Activated naive CD8-positive, alpha-beta T cell treated with anti-CD3 and anti-CD28 coated beads, Interleukin-2, amount 10 ng/mL, durations not matched to agents 7 days and 5 days (primary cell): ENCODE results near the gene TRIM52. TPM values are rescaled to one million over a fixed set of nuclear protein-coding genes. Genes with fewer than 3 reads are reported as not detected.

Experiments used
- ATAC-seq: fragments of 150-1000 bp; cut with Tn5 transposase; one replicate; pipeline ENCODE4 v1.10.0; 2021; ENCODE audit warnings: low read depth, moderate library complexity
- POLR2A ChIA-PET: fragments of 350-600 bp; sonication (Branson Sonifier 250); formaldehyde crosslinking; loops from one replicate; lab custom pipeline; 2021; ENCODE audit warnings: antibody characterized with exemption; lab: Charles Lee
- DNase-seq: peaks from one replicate; pipeline ENCODE4 v3.0.0; 2021
- H3K27ac Mint-ChIP-seq: one replicate; pipeline ENCODE4 v1.8.0; 2022; ENCODE audit warnings: mild to moderate bottlenecking, mixed read lengths
- H3K27me3 Mint-ChIP-seq: one replicate; pipeline ENCODE4 v1.8.0; 2022; ENCODE audit warnings: mild to moderate bottlenecking, moderate library complexity, mixed read lengths
- H3K36me3 Mint-ChIP-seq: one replicate; pipeline ENCODE4 v1.8.0; 2021; ENCODE audit warnings: mild to moderate bottlenecking, mixed read lengths
- H3K4me1 Mint-ChIP-seq: one replicate; pipeline ENCODE4 v1.8.0; 2021; ENCODE audit warnings: mixed read lengths
- H3K4me3 Mint-ChIP-seq: one replicate; pipeline ENCODE4 v1.8.0; 2022; ENCODE audit warnings: mild to moderate bottlenecking, moderate library complexity, mixed read lengths
- H3K9me3 Mint-ChIP-seq: one replicate; pipeline ENCODE4 v1.8.0; 2021; ENCODE audit warnings: mixed read lengths
- total RNA-seq, 2 experiments: library from RNA; stranded (reverse); gene quantifications; one replicate each; pipeline ENCODE4 v1.2.3, GENCODE V29; 2021

TRIM52 gene
- total RNA-seq, 2 experiments from 2014 or later: 43.0 to 43.5 TPM

GRCh38 chr5:181223058-181223728 is 37.8 kb downstream of the TRIM52 start, which contains the start of gene TRIM41:
Gene TRIM41 (plus strand): TSS chr5:181223281. CDS start chr5:181224000, 719 bp downstream.
- ATAC-seq: peak; percentile 63
- H3K9me3 Mint-ChIP-seq: no peaks in the 10 kb centered on the region
- DNase-seq: peak; percentile 96
- H3K36me3 Mint-ChIP-seq: peaks cover 7% of the 10 kb centered on the region
- H3K27ac Mint-ChIP-seq: peak within 1 kb of the TSS; percentile 99
- POLR2A ChIA-PET: interaction anchor here (0.6 to 6.8 kb wide), 12 partner anchors 12 to 413 kb away, joined by 3 to 98 read pairs (median 18); partner anchors contain the start of genes RACK1, TRIM52 and TRIM7
- peaks cover 3% of the 10 kb centered on the region for H3K27me3 Mint-ChIP-seq
- peak within 1 kb of the TSS; percentile 87 for H3K4me3 Mint-ChIP-seq
- peaks cover 51% of the 10 kb centered on the region for H3K4me1 Mint-ChIP-seq

- no peak for DNase-seq
- H3K36me3 Mint-ChIP-seq: peaks cover 9% of the 10 kb centered on the region
- peaks cover 3% of the 10 kb centered on the region for H3K27me3 Mint-ChIP-seq
- H3K4me3 Mint-ChIP-seq: peak overlapping the region; percentile 87
- POLR2A ChIA-PET: interaction anchor here (1.0 to 6.8 kb wide), 9 partner anchors 13 to 419 kb away, joined by 3 to 98 read pairs (median 52); partner anchors contain the start of genes RACK1, TRIM52 and TRIM7
- peaks cover 57% of the 10 kb centered on the region for H3K4me1 Mint-ChIP-seq
- ATAC-seq: no peak
- peak overlapping the region; percentile 99 for H3K27ac Mint-ChIP-seq
- no peaks in the 10 kb centered on the region for H3K9me3 Mint-ChIP-seq
Observed at GRCh38 chr5:181222630-181223057, 38.3 kb downstream of the TRIM52 start.

- Mint-ChIP-seq H3K27me3 (peaks cover 3% of the 10 kb centered on the region), H3K9me3 (no peaks in the 10 kb centered on the region), H3K36me3 (peaks cover 9% of the 10 kb centered on the region), H3K4me3 (peak overlapping the region; percentile 87), H3K27ac (peak overlapping the region; percentile 99), H3K4me1 (peaks cover 58% of the 10 kb centered on the region)
- ATAC-seq: peak; percentile 19
- DNase-seq: peak; percentile 97
- POLR2A ChIA-PET: interaction anchor here (1.0 to 6.8 kb wide), 10 partner anchors 13 to 418 kb away, joined by 3 to 98 read pairs (median 36); partner anchors contain the start of genes RACK1, TRIM52 and TRIM7
Observed at GRCh38 chr5:181221792-181222629, 38.9 kb downstream of the TRIM52 start.

GRCh38 chr5:181221105-181221791 is 39.7 kb downstream of the TRIM52 start:
- H3K36me3 Mint-ChIP-seq: peaks cover 9% of the 10 kb centered on the region
- H3K4me3 Mint-ChIP-seq: peak overlapping the region; percentile 87
- H3K4me1 Mint-ChIP-seq: peaks cover 57% of the 10 kb centered on the region
- no peak for ATAC-seq
- peak; percentile 73 for DNase-seq
- POLR2A ChIA-PET: interaction anchor here (1.1 to 6.8 kb wide), 10 partner anchors 14 to 40 kb away, joined by 5 to 98 read pairs (median 36); partner anchors contain the start of genes RACK1, TRIM52 and TRIM7
- peak overlapping the region; percentile 99 for H3K27ac Mint-ChIP-seq
- peaks cover 3% of the 10 kb centered on the region for H3K27me3 Mint-ChIP-seq
- no peaks in the 10 kb centered on the region for H3K9me3 Mint-ChIP-seq

- Mint-ChIP-seq H3K9me3 (no peaks in the 10 kb centered on the region), H3K4me1 (peaks cover 52% of the 10 kb centered on the region), H3K36me3 (peaks cover 7% of the 10 kb centered on the region), H3K4me3 (peak overlapping the region; percentile 87), H3K27me3 (peaks cover 3% of the 10 kb centered on the region), H3K27ac (peak overlapping the region; percentile 42)
- no peak for ATAC-seq
- no peak for DNase-seq
- POLR2A ChIA-PET: interaction anchor here (1.1 to 1.2 kb wide), 2 partner anchors 23 to 28 kb away, joined by 5 to 7 read pairs; no protein-coding TSS in a partner anchor
Observed at GRCh38 chr5:181220178-181220515, 40.8 kb downstream of the TRIM52 start.

- peaks cover 47% of the 10 kb centered on the region for H3K4me1 Mint-ChIP-seq
- DNase-seq: no peak
- peak overlapping the region; percentile 59 for H3K4me3 Mint-ChIP-seq
- H3K9me3 Mint-ChIP-seq: no peaks in the 10 kb centered on the region
- peaks cover 3% of the 10 kb centered on the region for H3K27me3 Mint-ChIP-seq
- peaks cover 7% of the 10 kb centered on the region for H3K36me3 Mint-ChIP-seq
- H3K27ac Mint-ChIP-seq: peak overlapping the region; percentile 42
- no peak for ATAC-seq
- POLR2A ChIA-PET: interaction anchor here (1.1 to 1.2 kb wide), 2 partner anchors 23 to 27 kb away, joined by 5 to 7 read pairs; no protein-coding TSS in a partner anchor
Observed at GRCh38 chr5:181219262-181220177, 41.4 kb downstream of the TRIM52 start.

GRCh38 chr5:181218795-181219124 is 42.2 kb downstream of the TRIM52 start:
- POLR2A ChIA-PET: no interaction called here
- peak overlapping the region; percentile 99 for H3K4me3 Mint-ChIP-seq
- H3K36me3 Mint-ChIP-seq: peaks cover 4% of the 10 kb centered on the region
- no peaks in the 10 kb centered on the region for H3K9me3 Mint-ChIP-seq
- ATAC-seq: no peak
- DNase-seq: no peak
- H3K27me3 Mint-ChIP-seq: peaks cover 3% of the 10 kb centered on the region
- peak overlapping the region; percentile 99 for H3K27ac Mint-ChIP-seq
- peaks cover 42% of the 10 kb centered on the region for H3K4me1 Mint-ChIP-seq

- peaks cover 4% of the 10 kb centered on the region for H3K36me3 Mint-ChIP-seq
- peak; percentile 12 for ATAC-seq
- H3K27ac Mint-ChIP-seq: peak overlapping the region; percentile 99
- H3K4me3 Mint-ChIP-seq: peak overlapping the region; percentile 99
- DNase-seq: peak; percentile 64
- no peaks in the 10 kb centered on the region for H3K9me3 Mint-ChIP-seq
- peaks cover 40% of the 10 kb centered on the region for H3K4me1 Mint-ChIP-seq
- POLR2A ChIA-PET: interaction anchor here (0.8 to 2.2 kb wide), 5 partner anchors 10 to 50 kb away, joined by 3 to 22 read pairs (median 3); partner anchors contain the start of gene RACK1
- peaks cover 3% of the 10 kb centered on the region for H3K27me3 Mint-ChIP-seq
Observed at GRCh38 chr5:181217803-181218062, 43.2 kb downstream of the TRIM52 start.

GRCh38 chr5:181217111-181217802 is 43.7 kb downstream of the TRIM52 start:
- Mint-ChIP-seq H3K27me3 (peaks cover 3% of the 10 kb centered on the region), H3K4me3 (peak overlapping the region; percentile 99), H3K9me3 (no peaks in the 10 kb centered on the region), H3K36me3 (peaks cover 4% of the 10 kb centered on the region), H3K4me1 (peaks cover 38% of the 10 kb centered on the region), H3K27ac (peak overlapping the region; percentile 99)
- POLR2A ChIA-PET: interaction anchor here (0.8 to 2.2 kb wide), 6 partner anchors 10 to 49 kb away, joined by 3 to 22 read pairs (median 4); partner anchors contain the start of genes RACK1 and TRIM52
- DNase-seq (peak; percentile 73), ATAC-seq (peak; percentile 12)

- no peak for DNase-seq
- H3K36me3 Mint-ChIP-seq: peaks cover 1% of the 10 kb centered on the region
- ATAC-seq: peak; percentile 25
- peaks cover 30% of the 10 kb centered on the region for H3K4me1 Mint-ChIP-seq
- no peaks in the 10 kb centered on the region for H3K9me3 Mint-ChIP-seq
- H3K27ac Mint-ChIP-seq: peak overlapping the region; percentile 93
- H3K27me3 Mint-ChIP-seq: peaks cover 3% of the 10 kb centered on the region
- POLR2A ChIA-PET: interaction anchor here (0.6 to 2.2 kb wide), 6 partner anchors 9 to 45 kb away, joined by 3 to 22 read pairs (median 4); partner anchors contain the start of genes TRIM52 and TRIM7
- H3K4me3 Mint-ChIP-seq: peak overlapping the region; percentile 96
Observed at GRCh38 chr5:181215997-181216989, 44.6 kb downstream of the TRIM52 start.
